Sigmoid colon (tissue), 4 donors: ENCODE data around the gene LSM6.

Source experiments
- EP300 ChIP-seq, 4 donors: sonication (generic); formaldehyde crosslinking; IDR thresholded peaks; one replicate each; pipeline ENCODE4 v1.6.1; 2017; ENCODE audit warnings: antibody characterized with exemption in 4 of 4
- POLR2A ChIP-seq, 2 donors: fragments of 450-650 bp; IDR thresholded peaks; one replicate each; pipeline ENCODE4 v1.6.1; 2016; ENCODE audit warnings: antibody characterized with exemption in 2 of 2, mild to moderate bottlenecking in 2 of 2, moderate library complexity in 2 of 2
- POLR2AphosphoS5 ChIP-seq, 4 donors: sonication (generic); formaldehyde crosslinking; IDR thresholded peaks; one replicate each; pipeline ENCODE4 v1.6.1; 2017; ENCODE audit warnings: antibody characterized with exemption in 4 of 4
- TF ChIP-seq, protein P1 (sequence below), 4 experiments: fragments of 450-650 bp in 3 of 4; fragments of 200-600 bp in 1 of 4; IDR thresholded peaks; one replicate each; pipeline ENCODE4 v1.5.1; 2016 to 2019; ENCODE audit warnings: antibody characterized with exemption in 4 of 4, mild to moderate bottlenecking in 3 of 4, moderate library complexity in 2 of 4

DNA sequence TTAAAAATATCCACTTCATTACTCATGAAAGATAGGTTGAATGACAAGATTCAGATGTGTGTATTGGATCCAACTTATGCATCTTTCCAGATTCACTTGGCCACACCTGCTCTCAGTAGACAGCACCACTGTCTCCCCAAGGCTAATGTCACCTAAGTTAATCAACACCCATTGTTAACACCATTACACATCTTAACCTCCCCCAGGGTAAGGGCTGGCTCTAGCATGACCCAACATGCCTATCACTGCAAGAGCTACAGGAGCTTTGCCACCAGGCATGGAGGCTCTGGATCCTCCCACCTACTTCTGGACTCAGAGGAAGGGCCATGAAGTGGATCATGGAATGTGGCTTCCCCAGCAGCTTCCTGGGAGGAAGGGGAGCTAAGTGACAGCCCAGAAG lies 32.8 kb upstream of the LSM6 start:
- TF ChIP-seq POLR2A (IDR thresholded peaks at IDR 0.05) (no peak), EP300 (IDR thresholded peaks at IDR 0.05) (no peak), POLR2AphosphoS5 (IDR thresholded peaks at IDR 0.05) (no peak)
- TF ChIP-seq, protein P1, sequence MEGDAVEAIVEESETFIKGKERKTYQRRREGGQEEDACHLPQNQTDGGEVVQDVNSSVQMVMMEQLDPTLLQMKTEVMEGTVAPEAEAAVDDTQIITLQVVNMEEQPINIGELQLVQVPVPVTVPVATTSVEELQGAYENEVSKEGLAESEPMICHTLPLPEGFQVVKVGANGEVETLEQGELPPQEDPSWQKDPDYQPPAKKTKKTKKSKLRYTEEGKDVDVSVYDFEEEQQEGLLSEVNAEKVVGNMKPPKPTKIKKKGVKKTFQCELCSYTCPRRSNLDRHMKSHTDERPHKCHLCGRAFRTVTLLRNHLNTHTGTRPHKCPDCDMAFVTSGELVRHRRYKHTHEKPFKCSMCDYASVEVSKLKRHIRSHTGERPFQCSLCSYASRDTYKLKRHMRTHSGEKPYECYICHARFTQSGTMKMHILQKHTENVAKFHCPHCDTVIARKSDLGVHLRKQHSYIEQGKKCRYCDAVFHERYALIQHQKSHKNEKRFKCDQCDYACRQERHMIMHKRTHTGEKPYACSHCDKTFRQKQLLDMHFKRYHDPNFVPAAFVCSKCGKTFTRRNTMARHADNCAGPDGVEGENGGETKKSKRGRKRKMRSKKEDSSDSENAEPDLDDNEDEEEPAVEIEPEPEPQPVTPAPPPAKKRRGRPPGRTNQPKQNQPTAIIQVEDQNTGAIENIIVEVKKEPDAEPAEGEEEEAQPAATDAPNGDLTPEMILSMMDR (IDR thresholded peaks at IDR 0.05): no peak
